HG03039 (cell line): ENCODE results near the gene UBL4B.
"Not testable (repeated sequence)": the region's sequence is repeated elsewhere in the genome, so short reads cannot be mapped to it uniquely, and the experiment has no call there.

ENCODE experiments used
- ATAC-seq: cut with Tn5 transposase; IDR thresholded peaks from one replicate; pipeline ENCODE4 v1.9.1; 2021; ENCODE audit warnings: mild to moderate bottlenecking, moderate library complexity; ENCODE audit not compliant: unreplicated experiment

The UBL4B gene, protein sequence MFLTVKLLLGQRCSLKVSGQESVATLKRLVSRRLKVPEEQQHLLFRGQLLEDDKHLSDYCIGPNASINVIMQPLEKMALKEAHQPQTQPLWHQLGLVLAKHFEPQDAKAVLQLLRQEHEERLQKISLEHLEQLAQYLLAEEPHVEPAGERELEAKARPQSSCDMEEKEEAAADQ

DNA sequence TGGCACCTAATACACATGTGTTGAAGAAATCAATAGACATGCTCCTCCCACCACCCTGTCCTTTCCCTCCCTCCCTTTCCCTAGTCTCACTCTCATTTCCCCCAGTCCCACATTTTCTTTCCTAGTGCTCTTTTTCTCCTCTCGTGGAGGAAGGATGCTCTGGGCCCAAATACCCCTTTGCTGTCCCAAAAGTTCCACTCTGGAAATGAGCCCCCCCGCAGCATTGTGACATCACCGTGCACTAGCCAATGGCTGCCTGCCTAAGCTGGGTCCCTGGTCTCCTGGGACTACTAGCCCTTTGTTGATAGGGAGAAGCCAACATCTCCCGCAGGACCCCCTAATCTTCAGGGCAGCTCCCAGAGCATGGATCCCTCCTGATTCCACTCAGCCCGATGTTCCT, at the start of gene UBL4B:
Gene UBL4B (plus strand): TSS at position 301 of the 400 bp plus-strand sequence. CDS start 92 bp downstream, at position 393.
- ATAC-seq: no peak

DNA sequence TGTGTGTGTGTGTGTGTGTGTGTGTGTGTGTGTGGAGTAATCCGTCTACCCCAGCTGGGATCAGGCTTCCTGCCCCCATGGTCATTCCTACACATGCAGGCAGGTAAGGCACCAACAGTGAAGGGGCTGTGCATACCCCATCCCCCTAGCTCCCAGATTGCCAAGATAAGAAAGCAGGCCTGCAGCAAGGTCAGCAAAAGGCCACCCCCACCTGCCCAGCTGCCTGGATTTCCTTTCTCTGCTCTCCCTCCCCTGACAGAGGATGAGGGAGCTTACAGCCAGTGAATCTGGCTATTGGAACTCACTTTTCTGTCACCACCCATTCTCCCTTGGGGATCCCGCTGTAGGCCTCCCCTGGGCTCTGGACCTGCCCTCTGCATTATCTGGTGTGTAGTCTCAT, 49.6 kb upstream of the UBL4B start:
- no peak for ATAC-seq

DNA sequence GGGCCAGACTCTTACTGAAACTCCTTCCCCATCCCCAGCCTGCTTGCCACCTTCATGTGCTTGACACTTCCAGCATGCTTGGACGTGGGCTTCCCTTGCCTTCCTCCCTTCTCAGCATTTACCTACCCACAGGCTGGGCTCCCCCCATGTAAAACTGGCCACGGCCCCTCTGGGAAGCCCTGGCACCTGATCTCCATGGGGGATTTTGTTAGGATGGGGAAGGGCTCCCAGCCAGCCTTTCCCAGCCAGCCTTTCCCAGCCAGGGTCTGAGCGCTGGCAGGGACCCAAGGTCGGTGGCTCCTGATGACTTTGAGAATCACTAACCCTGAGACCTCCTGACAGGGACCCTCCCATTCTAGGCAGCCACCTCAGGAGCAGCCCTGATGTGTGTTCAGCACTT, 48.5 kb upstream of the UBL4B start:
- ATAC-seq: no peak

DNA sequence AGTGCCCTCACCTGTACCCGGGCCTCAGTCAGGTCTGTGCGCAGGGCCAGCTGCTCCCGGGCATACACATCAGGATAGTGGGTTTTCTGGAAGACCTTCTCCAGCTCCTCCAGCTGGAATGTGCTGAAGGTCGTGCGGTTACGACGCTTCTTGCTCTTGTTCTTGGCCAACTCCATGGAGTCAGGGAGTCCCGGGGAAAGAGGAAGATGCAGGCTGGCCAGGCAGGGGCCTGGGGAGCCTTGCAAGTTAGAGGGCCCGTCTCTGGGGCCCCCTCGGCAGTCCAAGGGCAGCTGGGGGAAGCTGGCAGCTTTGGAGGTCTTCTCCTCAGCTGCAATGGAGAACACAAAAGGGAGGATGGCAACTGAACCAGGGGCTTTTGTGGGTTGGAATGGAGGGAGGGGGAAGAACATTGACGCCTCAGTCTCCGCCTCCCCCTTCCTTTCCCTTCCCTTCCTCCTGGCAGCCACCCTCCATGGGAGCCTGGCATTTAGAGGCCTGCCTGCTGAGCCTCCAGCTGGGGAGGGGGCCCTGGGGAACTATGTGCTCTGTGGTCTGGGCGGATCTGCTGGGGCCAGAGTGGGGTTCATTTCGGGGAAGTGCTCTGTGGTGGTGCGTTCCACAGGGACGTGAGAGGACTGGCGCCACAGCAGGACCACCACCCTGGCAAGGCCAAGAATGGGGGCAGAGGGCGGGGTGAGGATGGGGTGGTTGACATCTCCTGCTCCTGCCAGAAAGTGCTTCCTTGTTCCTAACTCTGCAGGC, 47.5 kb upstream of the UBL4B start:
- no peak for ATAC-seq

DNA sequence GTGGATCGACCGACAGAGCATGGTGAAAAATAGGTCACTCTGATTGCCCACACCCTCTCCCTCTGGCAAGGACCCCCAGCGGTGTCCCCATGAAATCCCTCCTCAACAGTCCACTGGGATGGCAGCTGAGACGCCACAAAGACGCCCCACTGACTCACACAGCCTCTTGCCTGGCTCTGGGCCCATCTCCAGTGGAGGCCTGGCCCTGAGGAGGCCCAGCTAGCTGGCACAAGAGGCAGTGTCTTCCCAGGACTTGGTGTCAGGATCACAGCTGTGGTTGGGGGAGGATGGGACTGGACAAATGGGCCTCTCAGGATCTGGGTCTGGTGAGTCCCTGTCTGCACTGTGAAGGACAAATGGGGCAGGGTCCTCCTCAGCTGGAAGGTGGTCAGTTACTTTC, 46.4 kb upstream of the UBL4B start:
- no peak for ATAC-seq

DNA sequence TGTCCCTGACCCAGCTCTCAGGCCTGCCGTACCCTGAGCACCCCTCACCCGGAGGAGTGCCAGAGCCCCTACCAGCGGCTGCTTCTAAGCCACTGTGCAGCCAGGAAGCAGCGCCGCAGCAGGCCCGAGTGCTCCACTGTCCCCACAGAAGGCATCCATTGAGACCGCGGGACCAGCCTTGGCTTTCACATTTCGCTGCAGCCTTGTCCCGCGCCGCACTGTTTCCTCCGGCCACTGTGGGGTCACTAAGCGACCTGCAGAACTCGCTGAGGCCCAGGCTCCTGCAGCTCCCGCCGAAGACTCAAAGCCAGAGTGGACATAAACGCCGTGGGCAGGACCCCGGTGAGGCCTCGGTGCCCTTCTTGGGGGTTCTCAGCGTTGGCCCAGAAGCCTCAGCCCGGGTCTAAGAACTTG, 44.8 kb upstream of the UBL4B start:
- no peak for ATAC-seq

DNA sequence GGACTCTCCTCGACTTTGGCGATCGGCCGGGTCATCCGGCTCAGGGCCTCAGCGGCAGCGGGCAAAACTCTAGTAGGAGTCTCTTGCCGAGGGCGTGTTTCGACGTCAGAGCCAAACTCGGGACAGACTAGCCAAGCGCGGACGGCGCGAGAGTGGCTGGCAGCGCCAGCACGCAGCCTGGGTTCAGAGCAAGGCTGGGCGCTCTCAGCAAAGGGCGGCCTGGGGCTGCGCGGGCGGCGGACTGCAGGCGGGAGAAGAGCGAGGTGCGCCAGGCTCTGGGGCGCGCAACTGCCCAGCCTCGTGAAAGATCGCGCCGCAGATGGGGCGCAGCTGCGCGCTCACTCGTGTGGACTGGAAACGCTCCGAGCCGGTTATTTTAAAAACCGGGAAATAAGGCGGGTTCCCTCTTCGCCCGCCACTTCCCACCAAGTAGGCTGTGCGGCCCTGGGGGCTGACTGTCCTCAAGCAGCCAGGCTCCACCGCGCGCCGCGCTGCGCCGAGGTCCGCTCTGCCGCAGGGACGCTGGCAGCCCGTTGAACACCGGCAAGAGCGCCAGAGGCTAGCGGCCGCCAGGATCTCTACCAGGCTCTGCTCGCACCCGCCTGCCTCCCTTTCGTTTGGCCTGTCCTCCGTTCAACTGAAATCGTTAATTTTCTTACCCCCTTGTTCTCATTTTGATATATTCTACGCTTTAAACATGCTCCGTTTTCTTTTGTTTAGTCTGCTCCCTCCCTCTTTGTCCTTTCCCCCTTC, 44.2 kb upstream of the UBL4B start:
- no peak for ATAC-seq

DNA sequence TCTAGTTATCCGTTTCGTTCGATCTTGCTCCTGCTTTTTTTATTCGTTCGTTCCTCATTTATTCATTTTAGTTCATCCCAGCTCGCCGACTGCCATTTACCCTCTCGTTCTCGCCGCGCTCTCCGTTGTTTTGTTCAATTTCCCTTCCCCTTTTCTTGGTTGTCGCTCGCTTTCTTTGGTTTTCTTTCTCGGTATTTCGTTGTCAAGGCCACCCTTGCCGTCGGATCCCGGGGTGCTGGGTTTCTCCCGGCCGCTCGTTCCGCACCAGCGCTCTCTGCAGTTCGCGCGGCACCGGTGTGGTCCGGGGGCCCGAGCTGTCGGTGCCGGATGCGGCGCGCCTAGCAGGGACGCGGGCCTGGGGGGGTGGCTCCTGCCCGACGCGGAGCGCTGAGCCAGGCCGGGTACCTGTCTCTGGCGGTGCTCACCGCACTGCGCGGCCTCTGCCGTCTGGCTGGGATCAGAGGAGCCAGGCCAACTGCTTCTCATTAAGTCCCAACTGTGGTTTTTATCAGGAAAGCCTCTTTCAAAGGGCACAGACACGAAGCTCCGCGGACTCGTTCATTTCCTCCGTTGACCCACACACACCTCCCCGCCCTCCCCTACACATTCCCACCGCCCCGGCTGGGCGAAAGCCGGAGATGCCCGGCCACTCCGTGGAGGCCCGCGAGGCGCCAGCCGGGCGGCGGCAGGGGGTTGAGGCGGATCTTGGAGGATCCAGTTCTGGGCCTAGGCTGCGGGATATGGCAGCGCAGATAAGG, 43.4 kb upstream of the UBL4B start:
- no peak for ATAC-seq

DNA sequence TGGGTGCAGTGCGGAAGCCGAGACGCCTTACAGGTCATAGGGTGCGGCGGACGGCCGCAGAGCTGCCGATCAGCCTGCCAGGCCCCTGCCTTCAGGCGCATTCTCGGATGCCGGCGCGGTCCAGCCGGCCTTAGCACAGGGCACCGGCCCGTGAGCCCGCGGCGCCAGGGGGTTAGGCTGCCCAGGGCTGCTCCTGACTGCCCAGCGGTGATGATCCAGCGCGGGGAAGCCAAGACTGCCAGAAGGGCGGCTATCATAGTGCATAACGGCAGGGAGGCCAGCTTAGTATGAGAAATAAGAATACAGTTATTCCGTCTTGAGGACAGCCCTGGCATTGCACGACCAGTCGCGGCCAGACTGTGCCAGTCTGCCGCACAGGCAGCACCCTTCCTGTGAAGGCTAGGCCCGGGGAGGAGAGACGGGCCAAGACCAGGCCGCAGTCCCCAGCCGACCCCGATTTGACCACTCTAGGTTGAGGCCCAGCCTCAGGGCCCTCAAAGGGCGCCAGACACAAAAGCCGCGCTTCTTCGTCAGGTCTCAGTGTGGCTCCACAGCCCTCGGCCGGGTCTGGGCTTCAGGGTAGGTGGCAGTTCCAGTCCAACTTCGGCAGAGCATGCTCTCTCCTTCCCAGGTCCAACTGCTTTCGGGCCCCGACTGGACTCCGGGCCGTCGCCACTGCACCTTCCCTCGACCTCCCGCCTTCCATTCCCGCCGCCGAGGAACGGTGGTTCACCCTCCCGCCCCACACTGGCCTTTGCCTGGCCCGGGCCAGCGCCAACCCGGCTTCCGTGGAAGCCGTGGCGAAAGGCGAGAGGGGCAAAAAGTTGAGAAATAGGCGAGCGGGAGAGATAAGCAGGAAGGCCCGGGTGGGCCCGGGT, 42.6 kb upstream of the UBL4B start:
- ATAC-seq: no peak

DNA sequence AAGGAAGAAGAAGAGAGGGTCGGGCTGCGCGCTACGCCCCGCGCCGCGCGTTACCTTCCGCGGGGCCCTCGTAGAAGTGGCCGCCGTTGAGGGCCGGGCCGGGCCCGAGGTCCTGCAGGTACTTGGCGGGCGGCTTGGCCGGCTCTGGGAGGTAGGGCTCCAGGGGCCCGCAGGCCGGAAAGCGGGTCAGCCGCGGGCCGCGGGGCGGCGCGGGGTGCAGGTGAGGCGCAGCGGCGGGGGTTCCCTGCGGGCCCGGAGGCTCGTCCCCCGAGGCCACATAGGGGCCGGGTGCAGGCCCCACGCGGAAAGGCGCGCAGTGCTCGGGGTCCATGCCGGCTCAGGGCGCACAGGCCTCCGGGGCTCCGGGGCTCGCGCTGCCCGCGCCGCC, 42.0 kb upstream of the UBL4B start:
- ATAC-seq: no peak

DNA sequence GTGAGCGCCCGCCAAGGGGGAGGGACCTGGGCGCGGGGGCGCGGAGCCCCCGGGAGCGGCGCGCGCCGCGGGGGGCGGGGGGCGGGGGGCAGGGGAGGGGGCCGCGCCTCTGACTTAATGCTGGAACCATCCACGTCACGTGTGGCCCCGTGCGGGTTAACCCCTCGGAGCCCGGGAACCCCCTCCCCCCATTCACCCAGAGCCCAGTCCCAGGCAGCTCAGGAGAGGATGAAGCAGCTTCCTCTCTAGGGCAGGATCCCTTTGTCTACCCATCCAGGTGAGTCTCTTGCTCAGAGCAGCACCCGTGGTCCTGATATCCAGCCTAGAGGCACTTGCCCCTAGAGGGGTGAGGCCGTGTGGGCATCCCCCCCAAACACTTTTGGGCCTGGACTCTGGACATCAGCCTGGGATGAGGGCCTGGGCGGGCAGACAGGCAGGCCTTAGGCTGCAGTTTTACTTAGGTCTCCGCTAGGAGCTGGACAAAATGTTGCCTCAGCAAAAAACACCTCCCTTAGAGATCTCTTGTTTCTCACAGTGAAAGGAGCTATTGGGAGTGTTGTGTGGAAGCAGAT, 41.5 kb upstream of the UBL4B start, which contains the start of gene ALX3:
Gene ALX3 (minus strand): TSS at position 2 of the 572 bp plus-strand sequence. CDS start 60 bp downstream, outside the sequence.
- no peak for ATAC-seq

DNA sequence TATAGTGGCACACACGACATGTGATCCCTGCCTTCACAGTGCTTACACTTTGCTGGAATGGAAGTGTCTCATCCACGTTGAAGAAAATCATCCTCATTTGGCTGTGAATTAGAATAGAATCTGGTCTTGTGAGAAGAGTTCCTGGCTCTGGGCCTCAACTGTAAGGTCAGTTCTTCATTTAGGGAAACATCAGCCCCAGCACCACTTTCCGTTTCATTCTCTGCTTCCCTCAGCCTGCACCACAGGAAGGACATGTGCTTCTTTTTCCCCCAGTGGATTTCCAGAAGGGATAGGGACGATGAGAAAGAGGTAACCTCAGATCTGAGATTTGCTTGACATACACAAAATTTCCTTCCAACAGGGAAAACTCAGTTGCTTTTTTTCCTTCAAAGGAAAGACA, 38.1 kb upstream of the UBL4B start:
- no peak for ATAC-seq

DNA sequence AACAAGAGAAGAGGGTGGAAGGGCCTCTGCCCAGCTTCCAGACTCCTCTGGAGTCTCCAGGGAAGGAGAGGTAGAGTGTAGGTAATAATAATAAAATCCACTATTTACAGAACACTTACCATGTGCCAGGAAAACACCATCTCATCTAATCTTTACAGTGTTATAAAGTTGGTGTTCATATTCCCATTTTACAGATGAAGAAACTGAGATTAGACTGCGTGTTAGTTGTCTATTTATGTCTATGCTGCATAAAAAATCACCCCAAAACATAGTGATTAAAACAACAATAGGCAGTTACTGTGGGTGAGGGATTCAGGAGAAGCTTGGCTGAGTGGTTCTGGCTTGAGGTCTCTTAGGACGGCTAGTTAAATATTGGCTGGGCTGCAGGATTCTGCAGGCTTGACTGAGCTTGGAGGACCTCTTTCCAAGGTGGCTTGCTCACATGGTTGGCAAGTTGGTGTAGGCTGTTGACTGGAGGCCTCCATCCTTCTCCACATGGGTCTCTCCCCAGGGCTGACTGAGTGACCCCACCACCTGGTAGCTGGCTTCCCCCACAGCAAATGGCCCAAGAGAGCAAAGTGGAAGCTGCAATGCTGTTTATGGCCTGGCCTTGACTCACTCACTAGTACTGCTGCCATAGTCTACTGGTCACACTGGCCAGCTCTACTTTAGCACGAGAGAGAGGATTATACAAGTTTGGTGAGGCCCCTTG, 35.3 kb upstream of the UBL4B start:
- ATAC-seq: no peak

DNA sequence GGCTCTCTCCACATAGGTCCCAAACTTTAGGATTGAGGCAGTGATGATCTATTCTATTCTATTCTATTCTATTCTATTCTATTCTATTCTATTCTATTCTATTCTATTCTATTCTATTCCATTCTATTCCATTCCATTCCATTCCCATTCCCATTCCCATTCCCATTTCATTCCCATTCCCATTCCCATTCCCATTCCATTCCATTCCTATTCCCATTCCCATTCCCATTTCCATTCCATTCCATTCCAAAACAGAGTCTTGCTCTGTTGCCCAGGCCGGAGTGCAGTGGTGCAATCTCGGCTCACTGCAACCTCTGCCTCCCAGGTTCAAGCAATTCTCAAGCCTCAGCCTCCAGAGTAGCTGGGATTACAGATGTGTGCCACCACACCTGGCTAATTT, 32.2 kb upstream of the UBL4B start:
- ATAC-seq: not testable (repeated sequence)

DNA sequence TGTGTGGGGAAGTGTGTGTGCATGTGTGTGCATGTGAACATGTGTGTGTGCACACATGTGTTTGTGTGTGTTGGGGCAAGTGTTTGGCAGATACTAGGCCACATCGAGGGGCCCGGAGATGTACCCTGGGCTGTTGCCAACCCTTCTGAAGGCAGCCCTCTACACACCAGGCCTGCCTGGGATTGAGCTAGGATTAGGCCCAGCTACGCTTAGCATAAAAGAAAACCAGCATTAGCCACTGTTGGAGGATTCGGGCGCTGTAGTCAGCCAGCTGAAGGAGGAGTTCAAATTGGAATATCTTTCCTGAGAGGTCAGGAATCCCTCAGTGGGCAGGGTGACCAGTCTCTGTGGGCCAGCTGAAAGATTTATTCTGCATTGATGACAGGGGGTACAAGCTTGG, 31.2 kb upstream of the UBL4B start:
- ATAC-seq: no peak

DNA sequence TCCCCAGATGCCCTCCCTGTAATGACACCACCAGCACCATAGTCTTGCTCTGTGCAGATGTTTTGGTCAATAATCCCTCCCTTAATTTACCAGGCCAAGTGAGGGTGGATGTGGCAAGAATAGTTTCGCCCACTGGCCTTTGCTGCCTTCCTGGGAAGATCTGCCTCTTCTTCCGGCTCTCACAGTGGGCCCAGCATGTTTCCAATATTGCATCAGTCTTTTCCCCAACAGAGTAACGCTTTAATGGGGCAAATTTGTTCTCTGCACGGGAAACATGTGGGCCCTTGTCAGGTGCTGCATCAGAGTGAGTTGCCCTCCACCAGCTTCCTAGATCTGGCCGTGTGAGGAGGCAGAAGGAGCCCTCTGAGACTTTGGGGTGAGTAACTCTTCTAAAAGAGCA, 29.8 kb upstream of the UBL4B start:
- ATAC-seq: no peak

DNA sequence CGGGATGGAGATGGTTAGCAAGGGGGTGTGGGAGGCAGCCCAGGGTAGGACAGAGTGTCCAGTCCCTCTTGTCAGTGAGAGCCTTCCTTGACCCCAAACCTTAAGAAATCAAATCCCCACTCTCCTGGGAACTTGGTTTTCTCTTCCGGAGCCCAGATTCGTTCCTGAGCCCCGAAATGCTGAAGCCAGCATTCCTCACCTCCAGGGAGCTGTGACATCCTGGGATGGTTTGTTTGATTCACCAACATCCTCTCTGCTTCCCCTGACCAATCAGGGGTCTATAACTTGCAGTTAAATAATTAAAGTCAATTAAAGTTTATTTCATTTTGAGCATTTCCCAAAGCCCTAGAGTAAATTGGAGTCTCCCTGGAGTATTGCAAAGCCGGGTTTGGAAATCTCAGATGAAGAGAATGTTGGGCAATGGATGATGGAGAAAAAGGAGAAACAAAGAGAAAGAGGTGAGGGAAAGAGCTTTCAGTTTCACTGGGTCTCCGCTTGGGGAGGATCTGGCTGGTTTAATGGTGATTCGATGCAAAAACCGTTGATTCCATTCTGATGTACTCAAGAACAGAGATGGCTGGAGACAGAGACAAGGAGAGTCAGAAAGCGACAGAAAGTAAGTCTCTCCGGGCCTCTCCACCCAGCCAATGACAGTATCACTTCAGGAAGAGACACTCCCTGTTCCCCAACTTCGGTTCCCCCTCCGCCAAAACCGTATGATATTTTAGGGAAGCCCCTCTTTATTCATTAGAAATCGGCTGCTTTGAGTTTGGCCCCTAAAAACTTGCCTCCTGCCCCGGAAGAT, 29.0 kb upstream of the UBL4B start:
- no peak for ATAC-seq

DNA sequence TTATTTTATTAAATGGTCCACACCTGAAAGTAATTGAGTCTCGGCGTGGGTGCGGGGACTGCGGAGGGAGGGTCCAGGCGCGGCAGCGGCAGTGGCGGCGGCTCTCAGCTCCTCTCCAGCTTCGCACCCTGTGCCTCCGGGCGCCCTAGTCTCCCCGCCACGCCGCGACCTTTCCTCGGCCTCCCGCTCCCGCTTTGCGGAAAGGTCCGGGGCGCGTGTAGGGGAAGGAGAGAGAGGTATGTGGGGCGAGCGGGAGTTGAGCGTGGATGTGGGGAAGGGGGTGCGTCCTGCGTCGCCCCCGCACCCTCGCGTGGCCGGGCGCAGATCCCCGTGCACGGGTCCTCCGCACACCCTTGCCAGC, 28.4 kb upstream of the UBL4B start:
- ATAC-seq: no peak
